HuH-7.5 (cell line): ENCODE results near the gene RNF25.

Source experiments
- DNase-seq: peaks from one replicate; pipeline ENCODE4 v3.0.0; 2011; ENCODE audit warnings: low spot score

Gene RNF25

DNA sequence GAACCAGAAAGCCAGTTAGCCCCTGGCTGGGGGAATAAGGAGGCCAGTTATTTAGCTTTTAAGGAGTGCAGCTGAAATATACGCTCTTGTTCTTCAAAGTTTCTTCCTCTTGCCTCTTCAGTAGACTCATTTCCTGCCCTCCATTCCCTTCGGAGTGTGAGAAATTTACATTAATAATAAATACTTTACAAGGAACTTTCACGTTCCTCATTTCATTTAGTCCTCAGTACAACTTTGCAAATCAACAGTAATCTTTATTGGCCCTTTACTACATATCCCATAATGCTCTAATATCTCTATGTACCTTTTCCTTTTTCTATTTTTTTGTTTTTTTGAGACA lies 48.5 kb downstream of the RNF25 start:
- DNase-seq, result no peak

DNA sequence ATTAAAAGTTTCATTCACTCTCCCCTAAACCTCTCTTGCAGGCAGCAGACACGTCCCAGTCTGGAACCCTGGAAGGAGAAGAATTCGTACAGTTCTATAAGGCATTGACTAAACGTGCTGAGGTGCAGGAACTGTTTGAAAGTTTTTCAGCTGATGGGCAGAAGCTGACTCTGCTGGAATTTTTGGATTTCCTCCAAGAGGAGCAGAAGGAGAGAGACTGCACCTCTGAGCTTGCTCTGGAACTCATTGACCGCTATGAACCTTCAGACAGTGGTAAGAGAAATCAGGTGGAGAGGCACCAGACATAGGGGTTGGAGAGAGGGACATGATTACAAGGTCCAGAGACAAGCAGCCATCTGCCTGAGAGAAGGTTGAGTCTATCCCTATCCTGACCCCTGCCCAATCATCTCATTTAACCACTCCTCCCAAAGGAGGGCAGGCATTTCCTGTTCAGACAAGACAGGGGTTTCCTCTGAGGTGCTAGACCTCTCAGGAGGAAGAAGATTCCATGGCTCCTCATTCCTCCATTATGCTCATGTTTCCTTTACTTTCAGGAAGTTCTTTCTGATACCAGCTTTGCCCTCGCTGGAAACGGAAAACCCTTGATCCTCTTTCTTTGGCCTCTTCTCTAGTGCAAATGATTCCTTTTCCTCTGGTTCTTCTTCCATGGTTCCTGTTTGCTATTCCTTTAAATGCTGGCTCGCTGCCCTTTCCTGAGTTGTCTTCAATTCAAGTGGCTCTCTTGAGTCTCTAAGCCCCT lies 49.0 kb downstream of the RNF25 start:
- DNase-seq, result no peak

- DNase-seq, result no peak
Observed at GRCh38 chr2:218621007-218621406, 50.8 kb downstream of the RNF25 start.

- no peak for DNase-seq
Observed at GRCh38 chr2:218618102-218618860, 53.5 kb downstream of the RNF25 start.

- DNase-seq, result no peak
Observed at GRCh38 chr2:218615868-218616315, 55.9 kb downstream of the RNF25 start.
